Inflammatory macrophage treated with lipopolysaccharide for 4 hours (primary cell): Measurements from ENCODE around the gene ARID3B.

Source experiments
- DNase-seq: peaks from one replicate; pipeline ENCODE4 v3.0.0-alpha.2; 2020

Gene ARID3B

DNA sequence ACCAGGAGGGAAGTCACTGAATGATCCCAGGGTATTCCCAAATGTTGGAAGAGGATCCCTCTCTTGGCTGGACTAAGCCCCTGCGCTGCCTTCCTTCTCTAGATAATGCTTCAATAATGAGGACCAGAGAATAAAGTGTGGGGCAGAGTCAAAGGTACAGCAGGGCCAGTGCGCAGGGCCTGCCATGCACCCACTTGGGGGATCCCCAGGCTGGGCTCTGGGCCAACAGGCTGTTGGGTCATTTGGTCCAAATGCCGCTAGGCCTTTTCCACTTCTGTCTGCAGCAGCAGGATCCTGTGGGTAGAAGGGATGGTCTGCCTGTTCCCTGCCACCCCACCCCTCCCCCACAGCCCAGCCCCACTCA is 68.9 kb downstream of the ARID3B start:
- no peak for DNase-seq

DNA sequence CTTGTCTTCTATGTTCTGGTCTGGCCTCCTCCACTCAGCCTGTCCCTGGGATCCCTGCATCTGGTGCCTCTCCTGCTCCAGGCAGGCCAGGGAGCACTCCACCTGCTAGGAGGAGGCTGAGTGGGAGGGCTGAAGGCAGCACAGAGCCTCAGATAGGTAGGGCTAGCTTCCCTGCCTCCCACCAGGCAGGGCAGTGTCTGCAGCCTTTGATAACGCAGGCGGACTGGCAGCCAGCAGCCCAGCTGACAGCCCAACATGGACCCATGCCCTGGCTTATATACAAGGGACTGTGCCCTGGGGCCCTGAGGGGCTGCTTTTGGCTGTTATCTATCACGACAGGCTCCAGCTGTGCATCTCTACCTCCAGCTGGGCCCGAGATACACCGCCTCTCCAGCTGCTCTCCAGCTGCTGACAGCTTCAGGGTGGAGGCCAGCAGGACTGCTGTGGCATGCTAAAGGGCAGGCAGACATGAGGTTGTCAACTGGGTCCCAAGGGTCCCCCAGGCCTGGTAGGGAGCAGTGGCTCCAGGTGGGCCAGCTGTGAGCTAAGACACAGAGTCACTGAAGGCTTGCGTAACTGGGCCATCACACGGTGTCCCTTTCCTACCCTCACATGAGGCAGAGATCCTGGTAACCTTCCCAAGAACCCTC is 69.4 kb downstream of the ARID3B start:
- no peak for DNase-seq

DNA sequence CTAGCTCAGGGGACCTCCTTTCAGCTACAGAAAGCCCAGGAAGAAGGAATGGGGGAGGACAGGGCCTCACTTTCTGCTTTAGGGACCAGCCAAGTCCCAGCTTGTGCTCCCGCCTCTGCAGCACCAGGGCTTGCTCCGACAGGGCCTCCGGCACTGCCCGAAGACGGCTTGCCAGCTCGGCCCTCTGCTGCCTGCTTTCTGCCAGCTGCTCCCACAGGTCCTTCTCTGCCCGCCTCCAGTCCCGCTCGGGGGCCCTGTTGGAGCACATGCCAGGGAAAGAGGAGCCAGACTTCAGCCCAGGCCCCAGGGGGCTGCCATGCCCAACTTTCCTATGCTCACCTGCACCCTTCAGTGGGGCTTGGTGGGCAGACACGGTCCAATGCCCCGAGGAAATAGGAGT is 70.3 kb downstream of the ARID3B start:
- DNase-seq: no peak

DNA sequence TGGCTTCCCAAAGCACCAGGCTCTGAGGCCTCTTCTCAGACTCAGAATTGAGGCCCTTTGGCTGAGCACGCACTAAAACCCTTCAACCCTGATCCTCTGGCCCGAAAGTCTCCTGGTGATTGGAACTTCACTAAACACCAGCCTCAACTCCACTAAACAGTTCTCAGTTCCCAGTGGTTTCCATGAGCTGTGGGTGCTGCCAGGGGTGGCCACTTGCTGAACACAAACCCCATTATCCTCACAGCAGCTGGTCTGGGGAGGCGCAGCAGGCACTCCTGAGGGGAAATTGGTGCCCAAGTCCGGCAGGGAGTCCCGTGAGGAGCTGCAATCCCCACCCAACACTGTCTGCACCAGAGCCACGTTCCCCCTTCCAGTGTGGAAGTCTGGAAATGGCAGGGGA is 70.8 kb downstream of the ARID3B start:
- no peak for DNase-seq

DNA sequence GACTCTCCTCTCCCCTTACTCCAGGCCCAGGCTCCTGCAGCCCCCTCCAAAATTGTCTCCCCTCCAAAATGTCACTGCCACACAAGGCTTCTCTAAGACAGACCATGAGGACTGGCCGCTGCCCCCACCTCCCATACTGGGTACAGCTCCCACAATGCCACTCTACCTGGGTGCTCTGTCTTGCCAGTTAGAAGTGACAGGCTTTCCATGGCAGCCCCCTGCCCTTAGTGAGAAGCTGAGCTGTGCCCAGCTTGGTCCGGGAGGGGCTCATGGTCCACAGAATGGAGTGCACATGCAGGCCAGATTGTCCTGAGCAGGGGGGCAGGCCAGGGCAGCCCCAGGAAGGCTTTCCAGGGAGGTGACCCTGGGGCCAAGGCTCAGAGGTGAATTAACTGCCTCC is 71.7 kb downstream of the ARID3B start:
- DNase-seq: no peak

DNA sequence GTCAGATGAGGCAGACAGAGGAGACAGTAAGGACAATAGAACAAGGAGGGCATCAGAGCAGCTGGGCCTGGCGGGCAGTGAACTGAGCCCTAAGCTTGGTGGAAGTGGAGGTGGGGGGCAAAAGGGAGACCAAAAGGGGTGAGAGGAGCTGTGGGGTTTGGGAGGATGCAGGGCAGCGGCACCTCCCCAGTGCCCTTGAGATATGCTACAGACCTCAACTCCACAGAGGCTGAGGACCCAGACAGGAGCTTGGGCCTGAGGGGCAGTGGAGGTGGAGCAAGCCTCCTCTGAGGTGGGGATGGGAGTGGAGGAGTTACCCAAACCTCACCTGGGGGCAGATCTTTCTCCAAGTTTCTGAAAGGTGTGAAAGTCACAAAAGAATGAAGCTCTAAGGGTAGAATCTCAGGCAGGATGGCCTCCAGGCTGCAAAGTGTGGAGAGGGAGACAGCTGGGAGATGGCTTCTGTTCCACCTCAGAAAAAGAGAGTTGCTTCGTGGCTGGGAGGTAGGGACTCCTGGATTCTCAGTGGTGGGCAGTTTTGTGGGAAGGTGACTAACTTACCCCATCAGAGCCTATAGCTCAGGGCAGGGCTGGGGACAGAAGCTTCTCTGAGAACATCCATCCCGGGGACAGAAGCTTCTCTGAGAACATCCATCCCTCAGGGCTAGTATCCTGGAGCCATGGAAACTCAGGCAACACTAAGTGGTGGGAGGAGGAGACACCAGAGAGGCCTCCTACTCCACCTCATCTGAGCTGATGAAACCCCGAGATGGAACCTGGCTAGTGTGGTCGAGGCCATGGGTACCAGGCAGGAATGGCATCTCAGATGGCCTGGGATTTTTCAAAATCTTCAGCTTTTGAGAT is 72.3 kb downstream of the ARID3B start:
- no peak for DNase-seq

DNA sequence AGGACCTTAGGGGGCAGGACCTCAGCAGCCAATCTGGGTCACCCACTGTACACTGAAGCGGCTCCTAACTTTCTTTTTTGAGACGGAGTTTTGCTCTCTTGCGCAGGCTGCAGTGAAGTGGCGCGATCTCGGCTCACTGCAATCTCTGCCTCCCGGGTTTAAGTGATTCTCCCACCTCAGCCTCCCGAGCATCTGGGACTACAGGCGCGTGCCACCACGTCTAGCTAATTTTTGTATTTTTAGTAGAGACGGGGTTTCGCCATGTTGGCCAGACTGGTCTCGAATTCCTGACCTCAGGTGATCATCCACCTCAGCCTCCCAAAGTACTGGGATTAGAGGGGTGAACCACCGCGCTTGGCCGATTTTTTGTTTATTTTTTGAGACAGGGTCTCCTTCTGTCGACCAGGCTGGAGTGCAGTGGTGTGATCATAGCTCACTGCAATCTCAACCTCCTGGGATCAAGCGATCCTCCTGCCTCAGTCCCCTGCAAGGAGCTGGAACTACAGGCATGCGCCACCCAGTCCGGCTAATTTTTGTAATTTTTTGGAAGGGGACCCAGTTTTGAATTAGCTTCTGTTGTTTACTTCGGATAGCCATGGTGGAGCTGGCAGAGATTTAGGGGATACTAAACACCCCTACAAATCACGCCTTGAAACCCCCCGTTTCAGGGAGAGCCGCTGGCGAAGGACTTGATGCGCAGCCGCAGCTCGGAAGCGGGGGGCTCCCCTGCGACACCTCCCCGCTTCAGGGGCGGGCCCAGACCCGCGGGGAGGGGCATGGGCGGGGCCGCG is 73.1 kb downstream of the ARID3B start:
- no peak for DNase-seq

DNA sequence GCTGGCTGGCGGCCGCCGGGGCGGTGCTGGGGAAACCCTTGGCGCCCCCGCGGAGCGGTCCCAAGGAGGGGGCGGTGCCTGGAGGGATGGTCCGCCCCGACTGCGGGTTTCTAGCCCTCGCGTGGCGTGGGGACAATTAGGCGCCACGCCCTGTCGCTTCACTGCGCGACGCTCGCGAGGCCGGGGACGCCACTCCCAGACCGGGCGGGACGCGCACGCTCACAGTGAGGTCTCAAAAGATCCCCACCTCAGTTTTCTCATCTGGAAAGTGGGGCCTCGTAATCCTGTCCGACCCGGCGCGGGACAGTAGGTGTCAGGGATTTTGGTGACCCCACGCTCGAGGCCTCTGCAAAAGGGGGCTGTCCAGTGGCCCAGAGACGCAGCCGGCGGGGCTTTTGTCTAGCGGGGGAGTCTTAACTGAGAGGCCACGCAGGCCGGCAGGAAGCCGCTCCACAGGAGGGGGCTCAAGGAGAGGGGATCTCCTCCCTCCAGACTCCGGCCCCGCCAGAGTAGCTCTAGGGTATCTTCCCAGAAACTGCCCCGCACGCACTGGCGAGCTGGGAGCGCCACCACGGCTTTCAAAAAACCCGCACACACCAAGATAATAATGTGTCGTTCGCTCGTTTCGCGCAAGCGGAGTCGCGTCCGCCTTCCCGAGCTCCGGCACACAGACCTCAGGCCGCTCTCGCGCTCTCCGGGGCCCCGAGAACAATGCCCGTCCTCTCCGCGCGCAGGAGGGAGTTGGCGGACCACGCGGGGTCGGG is 73.9 kb downstream of the ARID3B start:
- peak; percentile 89 for DNase-seq

DNA sequence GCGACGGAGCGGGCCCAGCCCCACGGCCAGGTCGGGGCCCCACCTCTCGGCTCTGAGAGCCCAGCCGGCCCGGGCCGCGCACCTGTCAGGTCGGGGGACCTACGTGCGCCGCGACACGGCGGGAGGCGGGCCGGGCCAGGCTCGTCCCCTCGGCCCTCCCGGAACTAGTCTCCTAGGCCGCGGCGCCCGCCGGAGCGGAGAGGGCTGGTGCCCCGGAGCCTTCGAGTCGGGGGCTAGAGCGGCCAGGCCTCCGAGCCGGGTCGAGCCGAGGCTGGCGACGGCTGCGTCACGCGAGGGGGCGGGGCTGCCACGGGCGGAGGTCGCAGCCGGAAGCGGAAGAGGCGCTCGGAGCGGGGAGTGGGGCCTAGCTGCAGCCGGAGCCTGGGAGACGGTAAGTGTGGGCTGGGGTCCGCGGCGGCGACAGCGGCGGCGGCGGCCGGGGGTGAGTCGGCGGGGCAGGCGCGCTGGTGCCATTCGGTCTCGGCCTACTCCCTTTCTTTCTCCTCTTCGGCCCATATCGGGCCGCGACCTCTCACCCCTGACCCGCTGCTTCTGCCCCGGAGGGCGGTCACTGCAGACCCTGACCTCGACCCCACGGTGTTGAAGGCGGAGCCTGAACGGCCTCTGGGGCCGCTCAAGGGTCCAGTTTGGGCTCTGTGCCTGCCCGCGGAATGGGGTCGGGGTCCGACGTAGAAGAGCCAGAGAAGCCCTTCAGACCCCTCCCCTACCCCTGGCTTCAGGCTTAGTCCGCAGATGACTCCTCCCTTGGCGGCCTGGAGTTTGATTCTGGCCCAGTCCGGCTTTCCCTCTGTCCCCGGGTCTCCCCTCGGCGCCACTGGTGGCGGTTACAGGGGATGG is 74.7 kb downstream of the ARID3B start, which contains the start of gene CLK3:
Gene CLK3 (plus strand): TSS at position 329 of the 858 bp plus-strand sequence. CDS start 3,361 bp downstream, outside the sequence.
- DNase-seq: peak; percentile 97

DNA sequence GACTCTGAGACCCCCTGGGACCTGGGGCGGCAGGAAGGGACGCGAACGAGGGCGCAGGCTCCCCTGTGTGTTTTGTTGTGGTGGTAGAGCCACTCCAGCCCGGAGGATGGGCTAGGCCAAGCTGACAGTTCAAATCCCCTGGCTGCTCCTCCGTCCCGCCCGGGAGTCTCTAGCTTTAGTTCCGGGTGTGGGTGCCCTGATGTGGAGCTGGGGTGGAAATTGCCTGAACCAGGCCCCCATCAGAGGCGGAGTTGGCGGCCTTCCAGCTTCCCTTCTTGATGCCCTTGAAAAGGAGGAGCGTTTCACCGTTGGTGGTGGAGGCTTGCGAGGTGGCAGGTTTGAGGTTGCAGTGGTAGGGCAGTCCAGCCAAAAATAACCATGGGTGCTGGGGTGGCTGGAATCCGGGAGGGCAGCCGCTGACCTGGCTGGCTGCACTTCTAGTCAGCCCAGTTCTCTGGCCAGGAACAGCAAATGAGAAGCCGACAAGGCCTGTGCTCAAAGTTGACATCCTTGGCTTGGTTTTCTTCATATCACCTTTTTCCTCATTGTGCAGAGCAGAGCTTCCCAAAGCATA is 75.4 kb downstream of the ARID3B start:
- peak; percentile 80 for DNase-seq

DNA sequence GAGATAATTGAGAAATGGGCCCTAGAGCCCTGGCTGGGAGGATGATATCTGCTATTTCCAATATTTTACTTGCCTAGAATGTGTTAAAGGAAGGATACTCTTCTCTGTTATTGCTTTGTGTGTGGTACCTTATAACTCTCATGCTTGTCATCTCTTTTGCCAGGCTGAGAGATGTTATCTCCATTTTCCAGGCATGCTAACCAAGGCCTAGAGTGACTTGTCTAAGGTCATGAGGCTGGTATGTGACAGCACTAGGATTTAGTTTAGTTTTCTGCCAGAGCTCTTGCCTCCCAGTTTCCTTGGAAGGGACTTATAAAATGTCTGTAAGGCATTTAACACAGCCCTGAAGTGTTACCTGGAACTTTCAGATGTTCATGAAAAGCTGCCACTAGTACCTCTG is 76.0 kb downstream of the ARID3B start:
- no peak for DNase-seq

DNA sequence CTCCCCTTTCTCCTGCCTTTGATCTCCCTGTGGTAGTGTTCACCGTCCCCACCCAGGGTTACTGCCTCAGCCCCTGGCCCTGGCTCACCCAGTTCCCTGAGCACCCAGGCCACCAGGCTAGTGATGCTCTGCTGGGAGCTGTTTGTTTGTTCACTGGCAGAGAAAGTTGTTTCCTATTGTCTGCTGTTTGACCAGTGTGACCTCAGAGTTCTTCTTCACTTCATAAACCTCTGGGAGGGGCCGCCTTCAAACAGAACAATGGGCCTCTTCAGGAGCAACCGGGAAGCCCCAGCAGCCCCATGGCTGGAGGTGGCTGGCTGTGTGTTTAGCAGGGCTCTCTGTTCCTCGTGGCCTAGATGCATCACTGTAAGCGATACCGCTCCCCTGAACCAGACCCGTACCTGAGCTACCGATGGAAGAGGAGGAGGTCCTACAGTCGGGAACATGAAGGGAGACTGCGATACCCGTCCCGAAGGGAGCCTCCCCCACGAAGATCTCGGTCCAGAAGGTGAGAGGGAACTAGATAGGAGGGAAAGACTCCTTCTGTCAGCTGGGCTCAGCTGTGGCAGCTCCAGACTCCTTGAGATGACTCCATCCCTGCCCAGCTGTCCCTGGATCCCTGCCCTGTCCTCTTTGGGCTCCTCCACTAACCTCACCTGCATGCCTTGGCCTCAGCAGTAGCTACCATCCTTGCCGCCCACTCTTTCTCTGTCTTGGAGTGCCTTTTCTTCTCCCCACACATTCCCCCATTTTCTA is 78.0 kb downstream of the ARID3B start:
- no peak for DNase-seq

DNA sequence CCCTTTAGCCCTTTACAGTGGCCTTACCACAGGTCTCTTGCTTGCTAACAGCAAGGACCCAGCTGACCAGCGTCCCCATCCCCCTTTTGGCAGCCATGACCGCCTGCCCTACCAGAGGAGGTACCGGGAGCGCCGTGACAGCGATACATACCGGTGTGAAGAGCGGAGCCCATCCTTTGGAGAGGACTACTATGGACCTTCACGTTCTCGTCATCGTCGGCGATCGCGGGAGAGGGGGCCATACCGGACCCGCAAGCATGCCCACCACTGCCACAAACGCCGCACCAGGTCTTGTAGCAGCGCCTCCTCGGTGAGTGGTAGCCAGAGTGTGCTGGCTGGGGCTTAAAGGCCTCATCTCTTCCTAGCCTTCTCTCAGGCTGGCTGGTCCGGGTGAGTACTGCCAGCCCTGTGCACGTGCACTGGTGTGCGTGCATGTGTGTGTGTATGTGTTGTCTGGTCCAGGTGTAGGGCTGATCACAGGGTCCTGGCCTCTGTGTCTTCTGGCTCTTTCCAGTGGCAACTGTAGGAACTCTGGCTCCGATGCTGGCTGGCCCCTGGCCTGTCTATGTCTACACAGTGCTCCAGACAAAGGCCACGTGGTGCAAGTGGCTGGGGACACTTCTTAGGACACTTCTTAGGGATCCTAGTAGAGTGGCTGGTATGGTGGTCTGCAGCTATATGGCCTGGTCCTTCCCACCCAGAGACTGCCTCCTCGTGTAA is 79.1 kb downstream of the ARID3B start:
- no peak for DNase-seq

DNA sequence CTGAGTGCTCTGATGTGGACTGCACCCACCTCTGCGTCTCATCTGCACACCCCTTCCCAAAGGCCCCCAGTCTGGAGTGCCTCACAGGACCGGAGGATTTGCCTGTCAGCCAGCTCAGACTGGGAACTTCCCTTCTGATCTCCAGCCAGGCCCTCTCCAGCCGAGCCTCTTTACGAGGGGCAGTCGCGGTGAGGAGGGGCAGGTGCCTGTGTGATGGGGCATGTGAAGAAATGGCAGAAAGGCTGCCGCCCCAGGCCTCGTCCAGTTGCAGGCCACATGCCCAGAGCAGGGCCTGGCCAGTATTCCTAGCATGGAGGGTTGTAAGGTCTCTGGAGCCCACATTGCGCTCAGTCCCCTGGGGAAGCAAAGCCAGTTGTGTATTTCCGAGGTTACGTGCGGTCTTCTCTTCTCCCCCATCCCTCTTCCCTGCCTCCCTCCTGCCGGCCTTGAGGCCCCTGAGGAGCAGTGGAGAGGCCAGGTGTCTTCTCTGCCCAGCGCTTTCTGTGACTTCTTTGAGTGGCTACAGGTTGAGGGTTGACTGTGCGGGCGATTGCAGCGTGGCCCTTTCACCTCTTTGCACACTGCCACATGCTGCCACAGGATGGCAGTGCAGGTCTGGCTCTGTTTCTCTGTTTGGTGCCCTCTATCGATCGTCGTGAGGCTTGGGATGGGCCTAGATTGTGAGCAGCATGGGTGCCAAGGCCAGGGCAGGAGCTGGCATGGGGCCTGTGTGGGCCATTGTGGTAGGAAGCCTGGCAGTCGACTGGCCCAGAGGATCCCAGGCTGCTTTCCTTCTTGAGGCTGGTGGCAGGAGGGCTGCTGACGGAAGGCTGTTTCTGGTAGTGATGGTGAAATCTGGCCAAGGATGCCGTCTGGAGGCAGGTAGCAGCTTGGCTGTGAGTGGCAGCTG is 79.9 kb downstream of the ARID3B start:
- peak; percentile 82 for DNase-seq

DNA sequence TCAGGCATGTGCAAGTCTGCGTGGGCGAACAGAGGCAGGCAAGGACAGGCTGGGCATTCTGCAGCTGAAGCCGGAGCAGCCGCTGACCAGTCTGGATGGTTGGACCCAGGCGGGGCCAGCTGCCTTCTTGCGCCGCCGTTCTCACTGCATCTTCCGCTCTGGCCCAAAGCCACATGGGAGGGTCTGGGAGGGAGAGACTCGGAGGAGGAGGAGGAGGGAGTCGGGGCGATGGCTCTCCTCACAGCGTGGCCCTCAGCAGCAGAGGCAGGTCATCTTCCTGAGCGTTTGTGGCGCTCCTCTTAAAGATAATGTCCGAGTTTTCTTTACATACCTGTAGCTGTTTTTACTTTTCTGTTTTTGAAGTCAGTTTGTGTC is 80.5 kb downstream of the ARID3B start:
- DNase-seq: no peak

DNA sequence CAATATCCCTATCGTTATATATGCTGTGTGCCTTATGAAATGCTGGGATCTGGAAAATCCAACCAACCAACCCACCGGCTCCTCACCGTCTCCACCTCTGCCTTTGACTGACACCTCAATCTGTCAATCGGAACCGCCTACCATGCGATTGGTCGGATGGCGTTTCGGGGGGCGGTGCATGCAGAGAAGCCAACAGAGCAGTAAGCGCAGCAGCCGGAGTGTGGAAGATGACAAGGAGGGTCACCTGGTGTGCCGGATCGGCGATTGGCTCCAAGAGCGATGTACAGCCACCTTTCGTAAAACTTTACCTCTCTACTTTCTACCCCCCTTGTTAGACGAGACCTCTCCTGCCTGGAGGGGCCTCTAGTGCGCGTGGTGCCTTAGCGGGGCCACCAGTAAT is 80.9 kb downstream of the ARID3B start:
- no peak for DNase-seq

DNA sequence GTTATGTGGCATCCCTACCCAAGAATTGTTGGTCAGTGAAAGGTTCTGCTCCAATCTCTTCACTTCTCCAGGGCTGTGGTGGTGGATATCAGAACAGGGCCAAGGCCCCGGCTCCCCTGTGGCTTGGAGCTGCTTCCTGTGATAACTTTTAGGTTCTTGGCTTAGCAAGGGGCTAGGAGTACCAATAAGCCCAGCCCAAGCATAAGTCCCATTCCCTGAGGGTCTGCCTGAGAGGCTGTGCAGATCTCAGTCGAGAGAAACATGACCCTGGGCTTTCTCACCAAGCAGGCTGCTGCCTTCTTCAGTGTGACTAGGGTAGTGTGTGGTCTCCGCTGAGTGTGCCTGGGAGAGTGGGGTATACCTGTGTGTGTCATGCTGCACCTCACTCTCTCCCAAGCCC is 81.7 kb downstream of the ARID3B start:
- DNase-seq: no peak

DNA sequence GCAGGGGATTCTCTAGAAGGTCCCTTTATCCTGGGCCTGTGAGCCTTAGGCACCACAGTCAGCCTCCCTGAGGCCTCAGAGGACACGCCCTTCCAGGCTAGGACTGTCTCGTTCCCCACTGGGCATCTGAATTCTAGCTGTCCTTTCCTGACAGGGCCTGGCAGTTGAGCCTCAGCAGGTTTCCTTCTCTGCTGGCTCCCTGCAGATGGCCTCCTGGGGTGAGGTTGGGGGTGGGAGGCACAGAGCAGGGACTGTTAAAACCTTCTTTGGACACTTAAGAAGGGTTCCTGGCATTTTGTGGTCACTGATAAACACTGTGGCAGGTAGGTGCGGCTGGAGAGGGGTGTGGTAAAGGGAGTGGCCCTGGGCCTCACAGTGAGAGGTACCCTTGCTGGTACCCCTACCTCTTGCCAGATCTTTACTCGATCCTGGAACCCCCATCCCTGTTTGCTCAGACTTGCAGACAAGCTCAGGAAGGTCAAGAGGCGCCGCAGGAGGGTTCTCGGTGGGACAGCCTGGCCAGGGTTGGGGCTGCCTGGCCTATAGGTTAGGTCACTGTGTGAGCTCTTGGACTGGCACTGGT is 83.1 kb downstream of the ARID3B start:
- no peak for DNase-seq

DNA sequence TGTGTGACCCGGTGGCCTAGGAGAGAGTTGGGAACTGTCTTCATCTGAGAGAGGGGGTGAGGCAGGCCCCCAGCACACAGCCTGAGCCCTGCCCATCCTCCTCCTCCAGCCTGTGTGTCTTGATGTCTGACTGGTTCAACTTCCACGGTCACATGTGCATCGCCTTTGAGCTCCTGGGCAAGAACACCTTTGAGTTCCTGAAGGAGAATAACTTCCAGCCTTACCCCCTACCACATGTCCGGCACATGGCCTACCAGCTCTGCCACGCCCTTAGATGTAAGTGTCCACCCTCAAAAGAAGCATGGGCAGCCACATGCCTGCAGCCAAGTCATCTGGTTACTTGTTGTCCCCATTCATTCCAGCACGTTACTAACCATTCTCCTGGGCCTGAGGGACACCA is 84.7 kb downstream of the ARID3B start:
- no peak for DNase-seq
